HG03103 (cell line): Measurements from ENCODE around the gene CDX1.

ENCODE experiments used
- ATAC-seq: cut with Tn5 transposase; IDR thresholded peaks from one replicate; pipeline ENCODE4 v1.9.1; 2021; ENCODE audit warnings: low read depth; ENCODE audit not compliant: unreplicated experiment

CDX1 gene

DNA sequence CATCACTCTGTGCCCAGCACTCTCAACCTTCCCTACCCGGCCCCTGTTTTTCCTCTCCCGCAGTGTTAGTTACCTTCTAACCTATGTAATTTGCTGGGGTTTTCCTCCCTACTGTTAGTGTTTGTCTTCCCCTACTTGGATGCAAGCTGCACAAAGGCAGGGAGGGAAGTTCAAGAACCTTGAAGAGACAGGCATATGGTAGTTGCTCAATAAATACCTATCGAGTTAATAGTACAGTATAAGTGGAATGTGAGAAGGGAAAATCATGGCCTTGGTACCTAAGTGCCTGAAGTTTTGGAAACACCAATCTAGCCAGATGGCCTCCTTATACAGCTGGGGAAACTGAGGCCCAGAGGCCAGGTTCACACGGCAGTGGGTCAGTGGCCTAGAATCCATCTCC is 35.1 kb upstream of the CDX1 start:
- ATAC-seq: no peak

DNA sequence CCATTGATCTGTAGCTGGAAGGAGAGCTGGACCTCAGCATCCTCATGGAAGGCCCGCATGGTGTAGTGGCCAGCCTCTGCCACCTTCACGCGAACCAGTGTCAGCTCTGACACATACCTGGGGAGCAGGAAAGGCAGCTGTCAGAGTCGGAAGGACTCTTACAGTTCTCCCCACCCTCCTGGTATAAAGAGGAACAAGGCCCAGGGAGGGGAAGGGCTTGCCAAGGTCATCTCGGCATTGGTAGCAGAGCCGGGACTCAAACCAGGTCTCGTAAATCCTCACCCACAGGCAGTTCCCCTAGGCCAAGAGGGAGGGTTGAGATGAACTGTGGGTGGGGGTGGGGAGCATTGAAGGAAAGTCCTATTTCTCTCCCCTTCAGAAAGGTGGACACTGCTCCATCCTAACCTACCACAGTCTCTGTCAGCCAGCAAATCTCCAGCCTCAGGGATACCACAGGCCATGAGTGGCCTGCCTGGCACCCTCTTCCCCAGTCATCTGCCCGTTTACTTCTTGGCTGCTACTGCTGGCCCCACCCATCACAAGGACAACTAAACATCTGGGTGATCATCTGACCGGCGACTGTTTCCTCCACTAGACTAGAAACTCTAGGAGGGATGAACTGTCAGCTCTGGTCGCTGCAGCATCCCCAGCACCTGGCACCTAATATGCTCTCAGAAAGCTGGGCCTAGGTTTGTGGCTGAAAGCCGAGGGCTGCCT is 34.4 kb upstream of the CDX1 start:
- no peak for ATAC-seq

DNA sequence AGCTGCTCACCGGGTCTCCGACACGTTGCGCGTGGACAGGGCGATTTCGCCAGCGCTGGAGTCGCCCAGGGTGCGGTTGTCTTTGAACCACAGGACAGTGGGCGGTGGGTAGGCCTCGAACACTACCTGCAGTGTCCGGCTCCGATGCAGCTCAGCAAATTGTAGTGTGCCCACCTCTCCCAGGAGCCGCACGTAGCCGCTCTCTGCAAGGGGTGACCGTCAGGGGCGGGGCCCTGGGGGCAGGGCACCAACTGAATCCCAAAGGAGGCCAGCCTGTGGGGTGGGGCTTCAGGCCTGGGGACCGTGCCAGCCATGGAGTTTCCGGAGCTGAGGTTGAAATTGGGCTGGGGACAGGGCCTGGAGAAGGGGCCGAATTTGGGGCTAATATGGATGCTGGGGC is 33.8 kb upstream of the CDX1 start:
- no peak for ATAC-seq

DNA sequence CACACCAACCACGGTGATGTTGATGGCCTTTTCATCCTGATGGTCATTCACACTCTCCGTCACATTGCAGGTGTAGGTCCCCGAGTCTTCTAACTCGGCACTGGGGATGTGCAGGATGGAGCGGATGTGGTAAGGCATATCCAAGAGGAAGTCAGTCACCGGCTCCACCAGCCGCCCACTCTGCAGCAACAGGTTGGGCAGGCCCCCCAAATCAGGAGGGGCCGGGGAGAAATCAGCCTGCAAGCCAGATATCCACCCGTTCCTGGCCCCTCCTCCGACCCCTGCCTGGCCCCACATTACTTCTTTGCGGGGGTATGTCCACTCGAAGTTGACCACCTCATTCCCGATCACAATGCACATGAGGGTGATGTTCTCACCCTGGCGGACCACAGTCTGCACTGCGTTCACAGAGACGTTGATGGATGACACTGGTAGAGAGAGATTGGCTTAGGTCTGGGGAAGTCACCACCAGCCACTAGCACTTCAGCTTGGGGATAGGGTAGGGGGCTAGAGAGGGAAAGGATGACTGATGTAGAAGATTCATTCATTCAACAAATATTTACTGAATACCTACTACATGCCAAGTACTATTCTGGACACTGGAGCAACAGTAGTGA is 32.9 kb upstream of the CDX1 start:
- ATAC-seq: no peak

DNA sequence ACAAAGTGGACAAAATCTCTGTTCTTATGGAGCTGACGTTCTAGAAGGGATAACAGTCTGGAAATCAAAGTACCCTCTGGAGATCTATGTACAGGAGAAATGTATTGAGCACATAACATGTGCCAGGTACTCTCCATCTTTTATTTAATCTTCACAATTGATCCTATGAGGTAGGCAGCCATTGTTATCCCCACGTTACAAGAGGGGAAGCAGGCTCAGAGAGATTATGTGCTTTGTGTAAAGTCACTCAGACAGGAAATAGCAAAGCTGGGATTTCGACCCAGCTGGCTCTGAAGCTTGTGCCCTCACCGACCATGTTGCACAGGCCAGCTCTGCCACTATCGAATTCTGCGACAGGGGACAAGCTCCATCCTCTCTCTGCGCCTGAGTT is 32.4 kb upstream of the CDX1 start:
- no peak for ATAC-seq

DNA sequence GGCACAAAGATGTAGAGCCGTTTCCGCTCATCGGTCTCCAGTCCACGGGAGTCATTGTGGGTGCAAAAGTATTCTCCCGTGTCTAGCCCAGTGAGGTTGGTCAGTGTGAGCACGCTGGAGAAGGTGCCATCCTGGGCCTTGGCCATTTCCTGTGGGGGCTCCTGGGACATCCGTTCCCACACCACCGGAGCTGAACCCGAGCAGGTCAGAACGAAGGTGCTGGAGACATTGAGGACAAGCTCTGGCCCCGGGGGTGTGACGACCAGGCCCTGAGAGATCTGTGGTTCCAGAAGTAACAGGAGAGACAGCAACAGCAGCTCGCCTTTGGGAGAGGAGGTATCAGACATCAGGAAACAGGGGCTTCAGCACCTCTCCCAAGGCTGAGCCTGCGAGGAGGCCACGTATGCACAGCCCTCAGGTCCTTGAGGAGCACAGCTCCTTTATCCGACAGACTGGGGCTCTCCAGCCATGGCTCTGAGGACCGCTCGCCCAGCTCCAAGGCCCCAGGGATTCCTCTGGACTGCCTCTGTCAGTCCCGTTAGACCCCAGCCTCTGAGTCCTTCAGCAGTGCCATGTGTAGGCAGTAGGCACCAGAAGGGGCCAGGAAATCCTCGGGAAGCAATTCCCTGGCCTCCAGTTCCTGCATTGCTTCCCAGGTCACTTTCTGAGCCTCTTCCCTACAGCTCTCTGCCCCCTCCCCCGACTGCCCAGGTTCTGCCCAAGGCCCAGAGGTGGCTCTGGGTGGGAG is 30.8 kb upstream of the CDX1 start:
- no peak for ATAC-seq

DNA sequence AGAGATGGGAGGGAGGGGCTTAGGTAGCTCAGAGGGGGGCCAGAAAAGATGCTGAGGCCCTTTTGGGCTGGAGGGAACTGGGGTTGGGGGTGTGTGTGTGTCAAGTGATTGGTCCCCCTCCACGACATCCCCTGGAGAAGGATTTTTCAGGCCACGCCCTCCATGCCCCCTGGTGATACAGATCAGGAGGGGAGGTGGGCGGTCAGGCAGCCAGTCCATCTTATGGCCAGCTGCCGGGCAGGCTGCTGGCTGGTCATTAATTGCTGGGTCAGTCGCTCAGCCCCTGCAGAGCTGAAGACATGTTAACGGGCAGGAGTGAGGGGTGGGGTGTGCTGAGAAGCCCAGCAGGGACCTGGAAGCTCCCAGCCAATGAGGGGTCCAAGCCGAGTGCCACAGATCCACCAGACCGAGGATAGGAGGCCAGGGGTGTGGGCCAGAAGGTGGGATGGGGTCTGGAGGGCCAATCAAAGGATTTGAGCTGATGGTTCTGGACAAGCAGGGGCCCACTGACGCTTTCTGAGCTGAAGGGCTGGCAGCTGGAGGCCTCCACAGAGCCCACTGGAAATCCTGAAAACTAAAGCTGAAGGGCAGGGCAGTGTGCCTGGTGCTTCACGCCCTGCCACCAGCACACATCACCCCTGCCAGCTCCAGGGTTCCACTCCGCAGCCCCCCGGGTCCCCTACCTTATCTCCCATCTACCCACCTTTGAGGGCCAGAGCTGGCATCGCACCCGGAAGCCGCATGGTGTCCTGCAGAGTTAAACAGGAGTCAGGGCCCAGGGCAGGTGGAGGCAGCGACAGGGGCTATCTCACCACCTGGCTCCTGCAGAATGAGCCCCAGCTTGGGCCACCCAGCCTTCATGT is 30.0 kb upstream of the CDX1 start:
- no peak for ATAC-seq

DNA sequence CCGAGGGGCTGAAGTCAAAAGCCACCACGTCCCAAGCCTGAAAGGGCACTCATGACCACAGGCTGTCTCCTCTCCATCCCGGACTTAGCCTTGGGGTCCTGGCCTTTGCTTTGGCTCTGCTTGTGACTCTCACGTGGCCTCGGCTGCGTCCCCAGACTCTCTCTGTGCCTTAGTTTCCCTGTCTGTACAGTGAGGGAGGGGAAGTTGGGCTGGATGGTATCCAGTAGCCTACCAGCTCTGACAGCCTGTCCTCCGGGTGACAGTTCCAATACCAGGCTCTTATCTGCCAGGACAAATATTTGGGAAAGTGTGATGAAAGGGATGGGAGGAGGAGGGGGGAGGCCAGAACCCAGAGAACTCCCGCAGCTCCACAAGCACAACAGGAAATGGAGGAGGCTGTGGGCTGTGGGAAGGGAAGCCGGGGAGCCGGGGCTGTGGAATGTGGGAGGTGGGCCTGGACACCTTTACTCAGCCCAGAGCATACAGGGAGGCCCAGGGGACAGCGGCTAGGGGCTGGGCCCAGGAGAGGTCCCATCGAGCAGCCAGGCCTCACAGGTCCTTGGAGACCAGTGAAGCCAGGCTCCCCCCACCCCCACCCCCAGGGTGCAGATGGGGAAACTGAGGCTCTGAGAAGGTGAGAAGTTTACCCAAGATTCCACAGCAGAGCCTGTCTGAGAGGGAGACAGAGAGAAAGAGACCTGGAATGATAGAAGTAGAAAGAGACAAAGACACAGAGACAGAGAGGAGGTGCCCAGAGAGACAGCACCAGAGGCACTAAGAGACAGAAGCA is 29.2 kb upstream of the CDX1 start:
- ATAC-seq: no peak

DNA sequence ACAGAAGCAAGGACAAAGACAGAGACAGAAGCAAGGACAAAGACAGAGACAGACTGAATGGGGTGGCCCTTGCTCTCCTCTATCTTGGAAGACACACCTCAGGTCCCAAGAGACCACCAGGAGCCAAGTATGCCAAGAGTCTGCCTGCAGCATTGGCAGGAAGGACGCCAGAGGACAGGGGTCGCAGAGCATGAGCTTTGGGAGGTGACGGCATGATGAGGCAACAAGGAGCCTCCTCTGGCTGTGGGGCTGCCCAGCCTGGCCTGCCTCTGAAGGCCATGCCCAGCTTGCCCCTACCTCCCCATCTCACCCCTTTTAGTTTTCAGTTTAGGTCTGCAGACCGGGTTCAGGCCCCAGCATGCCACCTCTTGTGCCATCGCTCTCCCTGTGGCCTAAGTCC is 28.6 kb upstream of the CDX1 start:
- no peak for ATAC-seq

DNA sequence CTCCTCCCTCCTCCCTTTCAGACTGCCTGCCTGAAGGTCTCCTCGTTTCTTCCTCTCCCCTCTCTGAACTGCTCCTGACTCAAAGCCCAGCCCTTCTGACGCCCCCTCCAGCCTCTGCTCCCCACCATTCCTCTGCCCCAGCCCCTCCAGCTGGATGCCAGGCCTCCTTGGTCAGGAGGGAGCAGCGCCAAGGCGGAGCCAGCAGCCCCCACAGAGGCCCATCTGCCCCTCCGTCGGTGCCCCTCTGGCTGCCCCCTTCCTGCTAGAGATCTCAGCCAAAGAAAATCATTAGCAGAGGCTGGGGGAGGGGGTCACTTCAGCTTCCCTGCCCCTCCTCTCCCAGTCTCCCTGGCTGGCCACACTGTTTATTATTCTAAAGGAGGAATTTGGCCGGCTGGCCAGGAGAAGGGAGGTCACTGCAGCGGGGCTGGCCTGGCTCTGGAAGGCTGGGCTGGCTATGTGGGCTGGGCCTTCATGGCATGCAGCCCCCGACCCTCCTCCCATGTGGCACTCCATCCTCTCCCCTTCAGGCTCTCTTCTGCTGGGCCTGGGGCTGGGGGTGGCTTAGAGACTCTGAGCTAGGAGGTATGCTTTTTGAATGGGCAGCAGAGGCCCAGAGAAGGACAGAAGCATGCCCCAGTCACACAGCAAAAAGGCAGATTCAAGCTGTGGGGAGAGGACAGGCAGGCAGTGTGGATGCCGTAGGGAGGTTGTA is 27.9 kb upstream of the CDX1 start:
- no peak for ATAC-seq

DNA sequence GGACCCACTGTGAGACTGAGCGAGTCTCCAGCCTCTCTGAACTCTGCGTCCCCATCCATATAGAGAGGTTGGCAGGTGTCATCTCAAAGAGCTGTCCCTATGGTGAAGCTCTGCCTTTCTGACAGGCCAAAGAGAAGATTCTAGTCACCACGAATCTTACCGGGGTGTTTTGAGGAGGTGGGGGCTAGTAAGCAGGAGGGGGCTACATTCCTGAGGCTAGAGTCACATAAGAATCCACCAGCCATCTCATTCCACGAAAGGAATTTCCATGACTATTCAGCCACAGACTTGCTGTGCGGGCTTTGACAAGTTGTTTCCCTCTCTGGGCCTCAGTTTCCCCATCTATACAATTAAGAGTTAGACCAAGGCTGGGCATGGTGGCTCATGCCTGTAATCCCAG is 27.2 kb upstream of the CDX1 start:
- no peak for ATAC-seq

DNA sequence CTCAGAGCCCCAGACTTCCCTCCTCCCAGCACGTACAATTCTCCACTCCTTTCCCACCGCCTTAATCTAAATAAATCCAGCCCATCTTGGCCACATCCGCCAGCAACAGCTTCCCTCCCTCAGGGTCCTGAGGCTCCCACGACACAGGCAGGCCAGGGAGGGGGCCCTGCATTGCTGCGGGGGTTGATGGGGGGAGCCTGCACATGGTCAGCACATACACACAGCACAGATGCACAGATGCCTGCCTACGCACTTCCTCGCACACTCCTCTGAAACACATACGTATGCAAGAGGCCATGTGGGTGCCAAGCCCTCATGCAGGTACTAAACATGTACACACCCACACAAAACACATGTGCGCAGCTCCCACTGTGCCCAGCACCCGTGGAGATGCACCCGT is 25.7 kb upstream of the CDX1 start:
- no peak for ATAC-seq

DNA sequence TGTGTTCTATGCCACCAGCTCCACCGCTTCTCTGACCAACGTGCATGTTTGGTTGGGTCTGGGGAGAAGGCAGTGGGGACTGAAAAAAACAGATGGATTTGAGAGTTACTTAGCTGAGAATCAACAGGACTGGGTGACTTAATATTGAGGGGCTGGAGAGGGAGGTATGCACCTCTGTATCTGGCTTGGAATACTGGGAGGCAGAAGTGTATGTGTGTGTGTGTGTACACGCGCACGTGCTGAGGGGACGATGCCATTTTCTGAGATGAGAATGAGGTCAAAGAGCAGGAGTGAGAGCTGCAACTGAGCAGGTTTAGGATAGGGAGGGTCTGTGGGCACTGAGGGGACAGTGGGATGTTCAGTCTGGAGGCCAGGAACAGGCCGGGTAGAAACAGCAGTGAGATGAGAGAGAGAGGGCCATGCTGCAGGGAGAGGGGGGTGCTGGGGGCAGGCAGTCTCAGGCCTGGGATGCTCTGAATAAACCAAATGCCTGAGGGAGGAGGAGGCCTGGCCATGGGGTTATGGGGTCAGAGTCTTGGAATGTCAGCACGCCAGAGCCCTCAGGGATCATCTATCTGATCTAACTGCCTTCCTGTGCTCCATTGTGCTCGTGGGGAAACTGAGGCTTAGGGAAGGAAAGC is 24.9 kb upstream of the CDX1 start:
- ATAC-seq: no peak

DNA sequence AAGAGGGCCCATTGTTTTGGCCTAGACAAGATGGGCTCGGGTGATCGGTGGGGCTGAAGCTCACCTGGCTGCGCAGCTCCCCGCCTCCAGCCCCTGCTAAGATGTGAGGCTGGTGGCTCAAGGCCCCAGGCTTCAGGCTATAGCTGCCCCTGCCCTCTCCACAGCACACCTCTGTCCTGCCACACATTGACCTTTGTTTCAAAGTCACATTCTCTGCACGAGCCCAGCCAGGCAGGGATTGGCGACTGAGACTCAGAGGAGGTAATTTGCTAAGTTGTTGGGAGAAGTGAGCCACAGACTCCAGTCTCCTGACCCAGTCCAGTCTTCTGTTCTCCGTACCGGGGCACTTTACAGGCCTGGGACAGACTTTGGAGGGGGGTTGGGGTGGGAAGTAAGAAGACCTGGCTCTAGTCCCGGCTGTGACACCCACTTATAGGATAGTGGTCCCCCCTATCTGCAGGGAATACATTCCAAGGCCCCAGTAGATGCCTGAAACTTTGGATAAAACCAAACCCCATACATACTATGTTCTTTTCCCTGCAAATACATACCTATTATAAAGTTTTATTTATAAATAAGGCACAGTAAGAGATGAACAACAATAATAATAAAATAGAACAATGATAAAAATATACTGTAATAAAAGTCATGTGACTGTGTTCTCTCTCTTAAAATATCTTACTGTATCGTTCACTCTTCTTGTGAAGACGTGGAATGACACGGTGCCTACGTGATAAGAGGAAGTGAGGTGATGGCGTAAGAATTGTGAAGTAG is 24.2 kb upstream of the CDX1 start:
- ATAC-seq: no peak

DNA sequence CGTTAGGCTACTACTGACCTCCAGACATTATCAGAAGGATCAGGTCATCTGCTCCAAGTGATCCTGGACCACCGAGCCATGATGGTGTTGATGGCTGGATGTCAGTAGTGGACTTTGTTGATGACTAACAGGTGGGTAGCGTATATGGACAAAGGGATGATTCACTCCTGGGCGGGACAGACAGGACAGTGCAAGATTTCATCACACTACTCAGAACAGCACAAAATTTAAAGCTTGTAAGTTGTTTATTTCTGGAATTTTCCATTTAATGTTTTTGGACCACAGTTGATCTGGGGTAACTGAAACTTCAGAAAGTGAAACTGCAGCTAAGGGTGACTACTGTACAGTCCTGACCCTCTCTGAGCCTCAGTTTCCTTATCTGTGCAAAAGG is 23.6 kb upstream of the CDX1 start:
- no peak for ATAC-seq

DNA sequence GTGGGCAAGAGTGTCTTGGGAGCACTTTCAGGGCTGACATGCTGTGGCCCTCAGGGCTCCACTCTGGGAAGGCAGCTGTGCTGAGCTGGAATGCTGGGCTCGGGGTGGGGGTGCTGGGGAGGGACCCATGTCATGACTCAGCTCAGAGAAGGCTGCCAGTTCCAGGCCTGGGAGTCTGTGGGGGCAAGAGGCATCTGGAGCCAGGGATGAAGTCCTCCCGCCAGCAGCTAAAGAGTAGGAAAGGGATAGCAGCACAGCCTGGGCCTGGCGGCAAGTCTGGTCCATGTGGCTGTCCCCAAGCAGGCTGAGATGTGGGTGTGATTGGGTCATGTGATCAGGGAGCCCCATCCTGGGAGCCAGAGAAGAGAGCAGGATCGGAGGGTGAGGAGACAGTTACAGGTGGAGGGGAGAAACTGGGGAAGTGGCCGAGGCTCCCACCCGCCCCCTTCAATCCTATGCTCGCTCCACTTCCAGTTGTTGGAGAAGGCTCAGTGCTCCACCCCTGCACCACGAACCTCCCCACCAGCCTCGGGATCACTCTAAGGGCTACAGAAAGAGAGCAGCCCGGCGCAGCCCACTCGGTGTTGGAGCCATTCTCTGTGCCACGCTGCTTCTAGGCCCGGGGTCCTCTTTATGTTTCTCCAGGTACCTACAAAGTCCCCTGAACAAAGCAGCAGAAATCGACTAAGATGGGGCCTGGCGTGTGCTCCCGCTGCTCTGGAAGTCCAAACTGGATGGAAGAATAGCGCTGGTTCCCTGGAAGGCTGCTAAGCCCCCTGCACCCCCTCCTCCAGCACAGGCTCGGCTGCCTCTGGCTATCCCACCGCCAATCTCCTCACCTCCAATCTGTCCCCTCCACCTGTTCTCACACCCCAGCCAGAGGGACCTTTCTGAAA is 23.0 kb upstream of the CDX1 start:
- no peak for ATAC-seq

DNA sequence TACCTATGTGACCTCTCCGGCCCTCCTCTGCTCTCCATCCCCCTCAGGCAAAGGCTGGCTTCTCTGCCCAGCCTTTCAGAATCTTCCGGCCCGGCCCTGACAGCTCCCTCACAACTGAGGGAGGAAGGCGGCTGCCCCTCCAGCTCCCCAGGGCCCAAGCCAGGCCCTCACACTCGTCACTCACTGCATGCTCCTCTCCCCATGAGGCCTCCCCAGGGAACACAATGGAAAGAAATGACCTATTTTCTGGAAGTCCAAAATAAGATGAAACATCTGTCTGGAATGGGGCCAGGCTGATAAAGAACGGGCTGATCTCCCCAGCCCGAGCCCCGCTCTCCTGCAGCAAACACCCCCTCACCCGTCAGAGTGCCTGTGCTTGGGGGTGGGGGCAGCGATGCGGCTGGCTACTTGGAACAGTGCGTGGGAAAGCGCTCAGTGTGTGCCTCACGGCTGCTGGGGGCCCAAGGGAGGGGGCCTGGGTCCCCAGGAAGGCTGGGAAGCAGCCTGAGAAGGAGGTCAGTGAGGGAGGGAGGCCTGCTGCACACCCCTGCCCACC is 22.3 kb upstream of the CDX1 start:
- ATAC-seq: no peak
